Measurements from ENCODE around the gene KIAA1549.

GRCh38 chr7:138809346-138809745 is 171.8 kb downstream of the KIAA1549 start:
- TF ChIP-seq, protein P1, sequence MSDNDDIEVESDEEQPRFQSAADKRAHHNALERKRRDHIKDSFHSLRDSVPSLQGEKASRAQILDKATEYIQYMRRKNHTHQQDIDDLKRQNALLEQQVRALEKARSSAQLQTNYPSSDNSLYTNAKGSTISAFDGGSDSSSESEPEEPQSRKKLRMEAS (CRISPR knock-in tag; IDR thresholded peaks at IDR 0.05) = no peak
- no peak for TF ChIP-seq CTCF (IDR thresholded peaks at IDR 0.05)
- TF ChIP-seq TEAD4 (CRISPR knock-in tag; IDR thresholded peaks at IDR 0.05) = no peak
- no peak for TF ChIP-seq E2F5 (CRISPR knock-in tag; IDR thresholded peaks at IDR 0.05)
- TF ChIP-seq ZNF317 (CRISPR knock-in tag; IDR thresholded peaks at IDR 0.05; ENCODE audit: borderline replicate concordance, low read depth) = no peak
- no peak for TF ChIP-seq NR1H2 (CRISPR knock-in tag; IDR thresholded peaks at IDR 0.05)
- no peak for TF ChIP-seq FOXP1 (CRISPR knock-in tag; IDR thresholded peaks at IDR 0.05; ENCODE audit: borderline replicate concordance)
- no peak for TF ChIP-seq NFYB (CRISPR knock-in tag; conservative IDR thresholded peaks at IDR 0.05; ENCODE audit: low read depth)
- no peak for TF ChIP-seq ZBTB43 (CRISPR knock-in tag; IDR thresholded peaks at IDR 0.05)
- TF ChIP-seq CREM (CRISPR knock-in tag; IDR thresholded peaks at IDR 0.05) = no peak
- TF ChIP-seq, protein P2, sequence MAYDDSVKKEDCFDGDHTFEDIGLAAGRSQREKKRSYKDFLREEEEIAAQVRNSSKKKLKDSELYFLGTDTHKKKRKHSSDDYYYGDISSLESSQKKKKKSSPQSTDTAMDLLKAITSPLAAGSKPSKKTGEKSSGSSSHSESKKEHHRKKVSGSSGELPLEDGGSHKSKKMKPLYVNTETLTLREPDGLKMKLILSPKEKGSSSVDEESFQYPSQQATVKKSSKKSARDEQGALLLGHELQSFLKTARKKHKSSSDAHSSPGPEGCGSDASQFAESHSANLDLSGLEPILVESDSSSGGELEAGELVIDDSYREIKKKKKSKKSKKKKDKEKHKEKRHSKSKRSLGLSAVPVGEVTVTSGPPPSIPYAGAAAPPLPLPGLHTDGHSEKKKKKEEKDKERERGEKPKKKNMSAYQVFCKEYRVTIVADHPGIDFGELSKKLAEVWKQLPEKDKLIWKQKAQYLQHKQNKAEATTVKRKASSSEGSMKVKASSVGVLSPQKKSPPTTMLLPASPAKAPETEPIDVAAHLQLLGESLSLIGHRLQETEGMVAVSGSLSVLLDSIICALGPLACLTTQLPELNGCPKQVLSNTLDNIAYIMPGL (CRISPR knock-in tag; IDR thresholded peaks at IDR 0.05) = no peak
- no peak for TF ChIP-seq ZNF512 (CRISPR knock-in tag; IDR thresholded peaks at IDR 0.05; ENCODE audit: borderline replicate concordance)

All from WTC11 (cell line).